ENCODE measurements around the gene WNT9A. TPM values are rescaled to one million over a fixed set of nuclear protein-coding genes. Genes with fewer than 3 reads are reported as not detected.
A peak's percentile ranks its signal among the peaks of the same experiment; 100 is the strongest.
"Not testable (repeated sequence)": the region's sequence is repeated elsewhere in the genome, so short reads cannot be mapped to it uniquely, and the experiment has no call there.

WNT9A gene
- total RNA-seq, 2 donors from 2014 or later: 0.11 TPM; not detected in 1

DNA sequence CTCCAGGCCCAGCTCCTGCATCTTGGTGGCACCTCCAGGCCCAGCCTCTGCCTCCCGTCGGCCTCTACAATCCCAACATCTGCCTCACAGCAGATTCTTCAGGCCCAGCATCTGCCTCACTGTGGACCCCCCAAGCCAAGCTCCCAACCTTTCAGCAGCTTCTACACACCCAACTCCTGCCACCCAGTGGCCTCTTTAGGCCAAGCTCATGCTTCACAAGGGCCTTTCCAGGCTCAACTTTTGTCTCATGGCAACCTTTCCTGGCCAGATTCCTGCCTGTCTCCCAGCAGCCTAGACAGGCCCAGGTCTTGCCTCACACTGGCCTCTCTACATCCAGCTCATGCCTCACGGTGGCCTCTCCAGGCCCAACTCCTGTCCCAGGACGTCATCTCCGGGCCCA lies 20.1 kb upstream of the WNT9A start:
- H3K4me1 Mint-ChIP-seq (ENCODE audit: low read depth in 2 of 2); ATAC-seq; H3K27me3 Mint-ChIP-seq; H3K36me3 Mint-ChIP-seq; DNase-seq (ENCODE audit: low spot score); H3K4me3 Mint-ChIP-seq; H3K9me3 Mint-ChIP-seq; H3K27ac Mint-ChIP-seq: not testable (repeated sequence)

DNA sequence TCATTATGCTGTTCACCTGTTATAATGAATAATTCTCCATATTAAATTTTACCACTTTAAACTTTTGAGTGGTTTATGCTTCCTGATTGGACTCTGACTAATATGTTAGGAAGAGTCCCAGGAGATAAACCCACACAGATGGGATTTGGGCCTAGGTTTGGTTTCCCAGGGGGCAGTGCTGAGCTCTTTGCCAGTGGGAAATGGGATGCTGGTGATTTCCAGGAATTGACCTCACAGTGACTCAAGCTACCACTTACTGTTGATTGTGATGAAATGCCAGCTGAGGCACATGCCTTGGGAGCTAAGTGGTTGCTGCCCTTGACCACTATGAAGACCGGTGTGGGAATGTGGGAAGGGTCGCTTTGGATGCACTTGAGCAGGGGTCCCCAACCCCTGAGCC lies 19.0 kb upstream of the WNT9A start:
- H3K36me3 Mint-ChIP-seq; H3K4me1 Mint-ChIP-seq (ENCODE audit: low read depth in 2 of 2); H3K4me3 Mint-ChIP-seq; H3K9me3 Mint-ChIP-seq; H3K27ac Mint-ChIP-seq; H3K27me3 Mint-ChIP-seq; DNase-seq (ENCODE audit: low spot score); ATAC-seq: not testable (repeated sequence)

- ATAC-seq (peak in 1 of 2 donors; percentile 55), DNase-seq (ENCODE audit: low spot score) (no peak)
- Mint-ChIP-seq H3K27ac (no peak overlapping the region), H3K9me3 (no peaks in the 10 kb centered on the region), H3K4me1 (ENCODE audit: low read depth in 2 of 2) (peaks cover 9 to 11% of the 10 kb centered on the region in 2 donors), H3K36me3 (no peaks in the 10 kb centered on the region), H3K4me3 (no peak overlapping the region), H3K27me3 (peaks cover 6 to 9% of the 10 kb centered on the region in 2 donors)
Observed at GRCh38 chr1:227961651-227962466, 14.1 kb upstream of the WNT9A start.

GRCh38 chr1:227959325-227959860 lies 11.7 kb upstream of the WNT9A start:
- Mint-ChIP-seq H3K36me3 (no peaks in the 10 kb centered on the region), H3K9me3 (no peaks in the 10 kb centered on the region), H3K27ac (no peak overlapping the region), H3K27me3 (peaks cover 15 to 26% of the 10 kb centered on the region in 2 donors), H3K4me3 (no peak overlapping the region), H3K4me1 (ENCODE audit: low read depth in 2 of 2) (peaks cover 9 to 11% of the 10 kb centered on the region in 2 donors)
- ATAC-seq (no peak), DNase-seq (ENCODE audit: low spot score) (no peak)

DNA sequence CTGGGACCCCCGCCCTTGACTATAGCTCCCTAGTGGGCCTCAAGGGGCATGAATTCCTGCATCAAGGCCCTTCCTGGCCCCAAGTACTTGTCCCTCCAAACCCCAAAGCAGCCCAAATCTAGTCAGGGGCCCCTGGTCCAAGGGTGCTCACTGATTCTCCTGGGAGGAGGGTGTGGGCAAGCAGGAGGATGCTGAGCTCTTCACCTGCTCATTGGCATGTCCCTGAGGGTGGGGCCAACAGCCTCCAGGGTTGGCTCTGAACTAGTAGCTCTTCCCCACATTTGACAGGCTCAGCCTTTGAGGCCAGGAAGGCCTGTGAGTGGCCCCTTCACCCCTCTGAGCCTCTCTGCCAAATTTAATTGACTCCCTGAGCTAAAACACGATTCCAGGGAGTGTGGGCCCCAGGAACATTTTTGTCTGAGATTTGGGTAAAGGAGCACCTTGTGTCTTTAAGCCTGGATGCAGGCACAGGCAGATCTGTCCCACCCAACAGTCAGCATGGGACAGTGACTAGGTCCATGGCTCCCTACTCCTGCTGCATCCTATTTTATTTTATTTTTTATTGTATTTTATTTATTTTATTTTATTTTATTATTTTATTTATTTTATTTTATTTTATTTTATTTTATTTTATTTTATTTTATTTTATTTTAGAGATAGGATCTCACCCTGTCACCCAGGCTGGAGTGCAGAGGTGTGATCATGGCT lies 11.0 kb upstream of the WNT9A start:
- Mint-ChIP-seq H3K9me3 (no peaks in the 10 kb centered on the region), H3K27me3 (peaks cover 20 to 28% of the 10 kb centered on the region in 2 donors), H3K4me3 (no peak overlapping the region), H3K36me3 (no peaks in the 10 kb centered on the region), H3K4me1 (ENCODE audit: low read depth in 2 of 2) (peaks cover 9 to 11% of the 10 kb centered on the region in 2 donors), H3K27ac (no peak overlapping the region)
- no peak for ATAC-seq
- DNase-seq (ENCODE audit: low spot score): no peak

DNA sequence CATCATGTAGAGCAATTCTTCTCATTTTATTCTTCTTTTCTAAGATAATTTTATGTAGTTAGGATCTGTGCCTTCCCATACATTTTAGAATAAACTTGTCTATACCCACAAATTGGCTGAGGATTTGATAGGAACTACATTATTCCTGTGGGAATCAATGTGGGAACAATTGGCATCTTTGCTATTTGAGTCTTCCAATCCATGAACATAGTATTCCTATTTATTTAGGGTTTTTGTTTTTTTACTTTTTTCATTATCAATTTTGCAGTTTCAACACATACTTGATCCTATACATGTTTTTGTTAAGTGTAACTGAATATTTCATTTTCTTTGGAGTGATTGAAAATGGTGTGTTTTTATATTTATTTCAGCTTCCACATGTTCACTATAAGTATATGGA lies 8.1 kb upstream of the WNT9A start:
- peaks cover 0 to 6% of the 10 kb centered on the region in 2 donors for H3K4me1 Mint-ChIP-seq (ENCODE audit: low read depth in 2 of 2)
- no peak for ATAC-seq
- no peak overlapping the region for H3K27ac Mint-ChIP-seq
- H3K9me3 Mint-ChIP-seq: no peaks in the 10 kb centered on the region
- H3K4me3 Mint-ChIP-seq: no peak overlapping the region
- no peak for DNase-seq (ENCODE audit: low spot score)
- H3K27me3 Mint-ChIP-seq: peaks cover 26 to 39% of the 10 kb centered on the region in 2 donors
- no peaks in the 10 kb centered on the region for H3K36me3 Mint-ChIP-seq

DNA sequence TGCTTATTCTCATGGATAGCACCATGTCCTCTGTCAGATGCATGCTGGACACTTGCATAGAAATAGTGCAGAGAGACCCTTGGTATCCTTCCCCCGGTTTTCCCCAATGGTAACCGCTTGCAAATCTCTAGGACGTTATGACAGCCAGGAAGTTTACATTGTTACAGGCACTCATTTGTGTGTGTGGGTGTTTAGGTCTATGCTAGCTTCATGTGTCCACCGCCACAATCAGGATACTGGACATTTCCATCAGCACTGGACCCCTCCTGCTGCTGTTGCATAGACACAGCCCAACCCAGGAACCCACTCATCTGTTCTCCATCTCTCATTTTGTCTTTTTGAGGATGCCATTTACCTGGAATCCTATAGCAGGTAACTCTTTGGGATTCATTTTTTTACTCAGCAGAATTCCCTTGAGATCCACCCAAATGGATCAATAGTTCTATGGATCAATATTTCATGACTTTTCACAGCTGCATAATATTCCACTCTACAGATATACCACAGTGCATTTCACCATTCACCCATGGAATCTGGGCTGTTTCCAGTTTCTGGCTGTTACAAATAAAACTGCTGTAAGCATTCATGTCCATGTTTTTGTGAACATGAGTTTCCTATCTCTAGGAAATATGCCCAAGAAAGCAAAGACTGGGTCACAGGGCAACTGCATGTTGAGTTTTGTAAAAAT lies 6.6 kb upstream of the WNT9A start:
- no peak overlapping the region for H3K27ac Mint-ChIP-seq

GRCh38 chr1:227953022-227953412 lies 5.3 kb upstream of the WNT9A start:
- H3K4me3 Mint-ChIP-seq: no peak overlapping the region

More for the DNA sequence above, 6.6 kb upstream of the WNT9A start:
- Mint-ChIP-seq H3K4me3 (no peak overlapping the region), H3K36me3 (no peaks in the 10 kb centered on the region), H3K9me3 (no peaks in the 10 kb centered on the region), H3K4me1 (ENCODE audit: low read depth in 2 of 2) (peaks cover 0 to 6% of the 10 kb centered on the region in 2 donors), H3K27me3 (peaks cover 28 to 39% of the 10 kb centered on the region in 2 donors)
- DNase-seq (ENCODE audit: low spot score) (no peak), ATAC-seq (no peak)

GRCh38 chr1:227952374-227953021 lies 4.8 kb upstream of the WNT9A start:
- Mint-ChIP-seq H3K4me1 (ENCODE audit: low read depth in 2 of 2) (peaks cover 0 to 6% of the 10 kb centered on the region in 2 donors), H3K4me3 (no peak overlapping the region), H3K27me3 (peaks cover 29 to 32% of the 10 kb centered on the region in 2 donors), H3K9me3 (no peaks in the 10 kb centered on the region), H3K36me3 (no peaks in the 10 kb centered on the region), H3K27ac (no peak overlapping the region)
- DNase-seq (ENCODE audit: low spot score) (no peak), ATAC-seq (no peak)

More at GRCh38 chr1:227953022-227953412, 5.3 kb upstream of the WNT9A start:
- no peak for DNase-seq (ENCODE audit: low spot score)
- Mint-ChIP-seq H3K27me3 (peaks cover 33 to 37% of the 10 kb centered on the region in 2 donors), H3K4me1 (ENCODE audit: low read depth in 2 of 2) (peaks cover 0 to 6% of the 10 kb centered on the region in 2 donors), H3K36me3 (no peaks in the 10 kb centered on the region), H3K27ac (no peak overlapping the region), H3K9me3 (no peaks in the 10 kb centered on the region)
- no peak for ATAC-seq

DNA sequence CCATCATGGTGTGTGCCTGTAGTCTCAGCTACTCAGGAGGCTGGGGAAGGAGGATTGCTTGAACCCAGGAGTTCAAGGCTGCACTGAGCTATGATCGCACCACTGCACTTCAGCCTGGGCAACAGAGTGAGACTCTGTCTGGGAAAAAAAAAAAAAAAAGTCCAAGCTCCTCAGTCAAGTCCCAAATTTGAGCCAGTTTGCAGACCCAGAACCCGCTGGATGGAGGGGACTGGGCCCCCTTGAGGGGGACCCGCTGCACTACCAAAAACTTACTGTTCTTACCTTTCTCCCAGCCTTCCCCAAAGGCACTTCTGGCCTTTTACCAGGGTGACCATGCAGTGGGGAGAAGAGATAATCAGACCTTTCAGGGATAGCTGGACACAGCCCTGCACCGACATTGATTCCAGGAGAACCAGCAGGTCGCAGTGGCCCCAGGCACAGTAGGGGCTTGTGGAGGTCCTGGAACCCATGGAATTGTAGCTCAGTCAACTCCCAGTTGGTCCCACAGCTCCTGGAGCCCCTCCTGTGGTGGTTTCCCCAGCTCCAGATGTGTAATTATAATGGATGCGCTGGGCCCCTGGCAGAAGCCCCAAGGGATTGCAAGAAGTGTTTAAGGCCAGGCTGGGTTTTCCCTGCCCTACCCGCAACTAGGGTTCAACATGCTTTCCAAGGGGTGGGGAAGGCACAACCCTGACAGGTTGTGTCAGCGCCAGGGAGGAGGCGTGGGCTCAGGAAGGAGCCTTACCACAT lies 4.1 kb upstream of the WNT9A start:
- DNase-seq (ENCODE audit: low spot score) (no peak), ATAC-seq (no peak)
- Mint-ChIP-seq H3K27me3 (peaks cover 32 to 35% of the 10 kb centered on the region in 2 donors), H3K9me3 (no peaks in the 10 kb centered on the region), H3K4me3 (no peak overlapping the region), H3K27ac (no peak overlapping the region), H3K4me1 (ENCODE audit: low read depth in 2 of 2) (peaks cover 0 to 6% of the 10 kb centered on the region in 2 donors), H3K36me3 (no peaks in the 10 kb centered on the region)

DNA sequence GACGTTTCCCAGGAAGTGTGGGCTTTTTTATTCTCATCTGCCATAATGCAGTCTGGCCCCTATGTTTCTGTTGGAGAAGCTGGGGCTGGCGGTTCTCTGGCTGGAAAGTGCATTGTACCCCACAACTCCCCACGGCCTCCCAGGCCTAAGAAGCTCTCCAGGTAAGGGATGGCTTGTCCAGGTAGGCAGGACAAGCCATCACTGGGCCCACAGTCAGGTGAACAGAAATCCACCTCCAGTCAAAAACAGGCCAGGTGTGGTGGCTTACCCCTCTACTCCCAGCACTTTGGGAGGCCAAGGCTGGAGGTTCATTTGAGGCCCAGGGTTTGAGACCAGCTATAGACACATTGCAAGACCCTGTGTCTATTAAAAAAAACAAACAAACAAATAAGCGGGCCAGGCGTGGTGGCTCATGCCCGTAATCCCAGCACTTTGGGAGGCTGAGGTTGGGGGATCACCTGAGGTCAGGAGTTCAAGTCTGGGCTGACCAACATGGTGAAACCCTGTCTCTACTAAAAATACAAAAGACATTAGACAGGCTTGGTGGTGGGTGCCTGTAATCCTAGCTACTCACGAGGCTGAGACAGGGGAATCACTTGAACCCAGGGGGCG lies 3.1 kb upstream of the WNT9A start:
- Mint-ChIP-seq H3K27ac (no peak overlapping the region), H3K4me1 (ENCODE audit: low read depth in 2 of 2) (peaks cover 6 to 12% of the 10 kb centered on the region in 2 donors), H3K9me3 (no peaks in the 10 kb centered on the region), H3K4me3 (no peak overlapping the region), H3K36me3 (no peaks in the 10 kb centered on the region), H3K27me3 (peaks cover 33 to 34% of the 10 kb centered on the region in 2 donors)
- no peak for ATAC-seq
- no peak for DNase-seq (ENCODE audit: low spot score)

DNA sequence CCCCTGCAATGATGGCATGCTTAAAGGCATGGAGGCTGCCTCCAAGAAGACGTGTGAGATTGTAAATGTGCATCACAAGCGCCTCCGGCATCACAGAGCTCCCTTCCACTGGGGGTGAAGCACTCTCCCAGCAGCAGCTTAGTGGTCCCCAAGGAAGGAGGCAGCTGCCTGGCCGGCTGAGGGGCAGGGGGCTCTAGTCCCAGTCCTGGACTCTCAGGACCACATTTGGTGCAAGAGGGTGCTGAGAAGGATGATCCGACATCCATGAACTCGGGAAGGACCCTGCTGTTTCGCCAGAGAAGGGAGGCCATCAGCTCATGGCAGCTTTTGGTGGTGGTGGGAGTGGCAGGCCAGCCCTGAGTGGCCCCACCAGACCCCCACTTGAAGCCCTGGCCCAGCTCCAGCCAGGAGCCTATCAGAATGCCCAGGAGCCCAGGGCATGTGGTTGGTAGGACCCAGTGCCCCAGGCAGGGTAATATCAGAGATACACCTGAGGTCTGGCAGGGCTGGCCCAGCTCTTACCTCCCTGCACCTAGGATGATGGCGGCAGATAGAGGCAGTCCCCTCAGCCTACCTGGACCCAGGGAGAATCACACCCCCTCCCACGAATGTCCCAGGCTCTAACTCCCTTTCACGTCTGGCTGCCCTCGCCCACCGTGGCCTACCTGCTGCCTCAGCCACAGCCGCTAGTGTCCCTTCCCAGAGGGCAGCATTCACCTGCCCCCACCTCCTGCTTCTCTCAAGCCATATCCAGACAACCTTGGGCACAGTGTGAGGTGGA lies 2.4 kb upstream of the WNT9A start:
- H3K9me3 Mint-ChIP-seq: no peaks in the 10 kb centered on the region
- no peaks in the 10 kb centered on the region for H3K36me3 Mint-ChIP-seq
- H3K4me3 Mint-ChIP-seq: no peak overlapping the region
- DNase-seq (ENCODE audit: low spot score): no peak
- peaks cover 28 to 31% of the 10 kb centered on the region in 2 donors for H3K27me3 Mint-ChIP-seq
- H3K4me1 Mint-ChIP-seq (ENCODE audit: low read depth in 2 of 2): peaks cover 6 to 12% of the 10 kb centered on the region in 2 donors
- no peak overlapping the region for H3K27ac Mint-ChIP-seq
- ATAC-seq: no peak
